ENCODE measurements around the gene THSD7A. TPM values are rescaled to one million over a fixed set of nuclear protein-coding genes. Genes with fewer than 3 reads are reported as not detected.
A peak's percentile ranks its signal among the peaks of the same experiment; 100 is the strongest.

THSD7A gene
- total RNA-seq, 1 experiment from 2014 or later, result 0.68 TPM

DNA sequence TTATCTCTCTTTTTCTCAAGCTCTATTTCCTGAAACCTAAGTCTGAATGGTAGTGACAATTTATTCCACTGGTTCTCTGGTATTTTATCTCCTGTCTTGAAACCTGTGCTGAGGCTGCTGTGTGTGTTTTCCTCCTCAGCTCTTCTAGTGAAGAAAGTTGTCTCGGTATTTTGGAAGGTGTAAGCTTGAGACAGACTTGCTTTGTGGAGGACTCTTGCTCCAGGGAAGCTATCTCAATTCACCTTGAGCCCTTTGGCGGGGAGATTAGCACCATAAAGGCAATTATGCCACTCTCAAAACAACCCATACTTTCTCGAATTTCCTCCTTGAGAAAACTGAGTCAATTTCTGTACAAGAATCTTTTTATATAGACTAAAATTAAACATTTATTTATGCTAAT lies 141.6 kb downstream of the THSD7A start:
- Mint-ChIP-seq H3K4me1 (peaks cover 12% of the 10 kb centered on the region), H3K9me3 (peaks cover 3% of the 10 kb centered on the region; the same call in 1 of the 2 replicates), H3K4me3 (no peak overlapping the region), H3K27ac (peak overlapping the region; percentile 75), H3K36me3 (no peaks in the 10 kb centered on the region), H3K27me3 (ENCODE audit: low read depth) (no peaks in the 10 kb centered on the region)
- POLR2A ChIA-PET, result no interaction called here
- CTCF ChIA-PET, result no interaction called here
- ATAC-seq (peak; percentile 85), DNase-seq (ENCODE audit: low spot score) (no peak)
- TF ChIP-seq FOXP1 (CRISPR knock-in tag; IDR thresholded peaks at IDR 0.05; ENCODE audit: borderline replicate concordance) (no peak), NR2C2 (CRISPR knock-in tag; IDR thresholded peaks at IDR 0.05) (no peak), SMAD4 (CRISPR knock-in tag; IDR thresholded peaks at IDR 0.05) (no peak), TP53 (CRISPR knock-in tag; IDR thresholded peaks at IDR 0.05) (no peak), ATF1 (CRISPR knock-in tag; IDR thresholded peaks at IDR 0.05) (no peak), CBFB (CRISPR knock-in tag; IDR thresholded peaks at IDR 0.05; ENCODE audit: low read depth) (no peak), GABPB1 (CRISPR knock-in tag; IDR thresholded peaks at IDR 0.05) (no peak), ZNF317 (CRISPR knock-in tag; IDR thresholded peaks at IDR 0.05; ENCODE audit: borderline replicate concordance, low read depth) (no peak), ZNF138 (CRISPR knock-in tag; conservative IDR thresholded peaks at IDR 0.05) (no peak), EMX1 (CRISPR knock-in tag; IDR thresholded peaks at IDR 0.05) (no peak), TEAD1 (CRISPR knock-in tag; IDR thresholded peaks at IDR 0.05) (no peak), NFYB (CRISPR knock-in tag; conservative IDR thresholded peaks at IDR 0.05; ENCODE audit: low read depth) (no peak)
- TF ChIP-seq, protein P1, sequence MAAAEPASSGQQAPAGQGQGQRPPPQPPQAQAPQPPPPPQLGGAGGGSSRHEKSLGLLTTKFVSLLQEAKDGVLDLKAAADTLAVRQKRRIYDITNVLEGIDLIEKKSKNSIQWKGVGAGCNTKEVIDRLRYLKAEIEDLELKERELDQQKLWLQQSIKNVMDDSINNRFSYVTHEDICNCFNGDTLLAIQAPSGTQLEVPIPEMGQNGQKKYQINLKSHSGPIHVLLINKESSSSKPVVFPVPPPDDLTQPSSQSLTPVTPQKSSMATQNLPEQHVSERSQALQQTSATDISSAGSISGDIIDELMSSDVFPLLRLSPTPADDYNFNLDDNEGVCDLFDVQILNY (CRISPR knock-in tag; IDR thresholded peaks at IDR 0.05), result no peak
- TF ChIP-seq, protein P2, sequence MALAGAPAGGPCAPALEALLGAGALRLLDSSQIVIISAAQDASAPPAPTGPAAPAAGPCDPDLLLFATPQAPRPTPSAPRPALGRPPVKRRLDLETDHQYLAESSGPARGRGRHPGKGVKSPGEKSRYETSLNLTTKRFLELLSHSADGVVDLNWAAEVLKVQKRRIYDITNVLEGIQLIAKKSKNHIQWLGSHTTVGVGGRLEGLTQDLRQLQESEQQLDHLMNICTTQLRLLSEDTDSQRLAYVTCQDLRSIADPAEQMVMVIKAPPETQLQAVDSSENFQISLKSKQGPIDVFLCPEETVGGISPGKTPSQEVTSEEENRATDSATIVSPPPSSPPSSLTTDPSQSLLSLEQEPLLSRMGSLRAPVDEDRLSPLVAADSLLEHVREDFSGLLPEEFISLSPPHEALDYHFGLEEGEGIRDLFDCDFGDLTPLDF (CRISPR knock-in tag; IDR thresholded peaks at IDR 0.05), result no peak
- TF ChIP-seq, protein P3, sequence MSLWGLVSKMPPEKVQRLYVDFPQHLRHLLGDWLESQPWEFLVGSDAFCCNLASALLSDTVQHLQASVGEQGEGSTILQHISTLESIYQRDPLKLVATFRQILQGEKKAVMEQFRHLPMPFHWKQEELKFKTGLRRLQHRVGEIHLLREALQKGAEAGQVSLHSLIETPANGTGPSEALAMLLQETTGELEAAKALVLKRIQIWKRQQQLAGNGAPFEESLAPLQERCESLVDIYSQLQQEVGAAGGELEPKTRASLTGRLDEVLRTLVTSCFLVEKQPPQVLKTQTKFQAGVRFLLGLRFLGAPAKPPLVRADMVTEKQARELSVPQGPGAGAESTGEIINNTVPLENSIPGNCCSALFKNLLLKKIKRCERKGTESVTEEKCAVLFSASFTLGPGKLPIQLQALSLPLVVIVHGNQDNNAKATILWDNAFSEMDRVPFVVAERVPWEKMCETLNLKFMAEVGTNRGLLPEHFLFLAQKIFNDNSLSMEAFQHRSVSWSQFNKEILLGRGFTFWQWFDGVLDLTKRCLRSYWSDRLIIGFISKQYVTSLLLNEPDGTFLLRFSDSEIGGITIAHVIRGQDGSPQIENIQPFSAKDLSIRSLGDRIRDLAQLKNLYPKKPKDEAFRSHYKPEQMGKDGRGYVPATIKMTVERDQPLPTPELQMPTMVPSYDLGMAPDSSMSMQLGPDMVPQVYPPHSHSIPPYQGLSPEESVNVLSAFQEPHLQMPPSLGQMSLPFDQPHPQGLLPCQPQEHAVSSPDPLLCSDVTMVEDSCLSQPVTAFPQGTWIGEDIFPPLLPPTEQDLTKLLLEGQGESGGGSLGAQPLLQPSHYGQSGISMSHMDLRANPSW (CRISPR knock-in tag; conservative IDR thresholded peaks at IDR 0.05; ENCODE audit: low read depth), result no peak
- TF ChIP-seq, protein P4, sequence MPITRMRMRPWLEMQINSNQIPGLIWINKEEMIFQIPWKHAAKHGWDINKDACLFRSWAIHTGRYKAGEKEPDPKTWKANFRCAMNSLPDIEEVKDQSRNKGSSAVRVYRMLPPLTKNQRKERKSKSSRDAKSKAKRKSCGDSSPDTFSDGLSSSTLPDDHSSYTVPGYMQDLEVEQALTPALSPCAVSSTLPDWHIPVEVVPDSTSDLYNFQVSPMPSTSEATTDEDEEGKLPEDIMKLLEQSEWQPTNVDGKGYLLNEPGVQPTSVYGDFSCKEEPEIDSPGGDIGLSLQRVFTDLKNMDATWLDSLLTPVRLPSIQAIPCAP (CRISPR knock-in tag; IDR thresholded peaks at IDR 0.05), result no peak

DNA sequence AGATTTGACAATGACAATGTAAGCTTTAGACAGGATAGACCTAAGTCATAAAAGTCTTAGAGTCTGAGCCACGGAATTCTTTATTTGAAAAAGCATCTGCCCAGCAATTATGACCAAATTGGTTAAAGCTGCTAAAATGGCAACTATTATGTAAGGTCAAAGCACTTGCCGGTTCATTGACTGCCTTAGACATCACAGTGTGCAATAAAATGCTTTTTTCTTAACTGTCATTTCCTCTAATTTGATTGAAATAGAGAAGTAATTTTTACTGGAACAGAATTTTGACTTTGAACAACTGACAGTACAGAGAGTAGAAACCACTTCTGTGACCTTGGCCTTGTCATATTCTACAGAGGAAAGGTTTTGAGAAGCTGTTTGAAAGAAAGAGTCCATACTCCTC lies 142.9 kb downstream of the THSD7A start:
- ChIA-PET POLR2A (no interaction called here), CTCF (no interaction called here)
- no peak for ATAC-seq
- no peak overlapping the region for H3K4me3 Mint-ChIP-seq
- peaks cover 4% of the 10 kb centered on the region for H3K36me3 Mint-ChIP-seq
- H3K4me1 Mint-ChIP-seq, result peaks cover 12% of the 10 kb centered on the region
- DNase-seq (ENCODE audit: low spot score), result no peak
- H3K9me3 Mint-ChIP-seq, result peaks cover 16% of the 10 kb centered on the region
- no peaks in the 10 kb centered on the region for H3K27me3 Mint-ChIP-seq (ENCODE audit: low read depth)
- TF ChIP-seq, protein P4 (CRISPR knock-in tag; IDR thresholded peaks at IDR 0.05), result no peak
- TF ChIP-seq ZNF423 (CRISPR knock-in tag; IDR thresholded peaks at IDR 0.05) (no peak), SMAD3 (CRISPR knock-in tag; IDR thresholded peaks at IDR 0.05; ENCODE audit: borderline replicate concordance) (no peak), NR2C2 (CRISPR knock-in tag; IDR thresholded peaks at IDR 0.05) (no peak), ZNF232 (CRISPR knock-in tag; IDR thresholded peaks at IDR 0.05) (no peak), ZNF263 (CRISPR knock-in tag; IDR thresholded peaks at IDR 0.05; ENCODE audit: low read depth) (no peak), RORB (CRISPR knock-in tag; IDR thresholded peaks at IDR 0.05) (no peak), ZNF671 (CRISPR knock-in tag; IDR thresholded peaks at IDR 0.05) (no peak)
- TF ChIP-seq, protein P5, sequence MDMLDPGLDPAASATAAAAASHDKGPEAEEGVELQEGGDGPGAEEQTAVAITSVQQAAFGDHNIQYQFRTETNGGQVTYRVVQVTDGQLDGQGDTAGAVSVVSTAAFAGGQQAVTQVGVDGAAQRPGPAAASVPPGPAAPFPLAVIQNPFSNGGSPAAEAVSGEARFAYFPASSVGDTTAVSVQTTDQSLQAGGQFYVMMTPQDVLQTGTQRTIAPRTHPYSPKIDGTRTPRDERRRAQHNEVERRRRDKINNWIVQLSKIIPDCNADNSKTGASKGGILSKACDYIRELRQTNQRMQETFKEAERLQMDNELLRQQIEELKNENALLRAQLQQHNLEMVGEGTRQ (CRISPR knock-in tag; IDR thresholded peaks at IDR 0.05), result no peak
- TF ChIP-seq, protein P6, sequence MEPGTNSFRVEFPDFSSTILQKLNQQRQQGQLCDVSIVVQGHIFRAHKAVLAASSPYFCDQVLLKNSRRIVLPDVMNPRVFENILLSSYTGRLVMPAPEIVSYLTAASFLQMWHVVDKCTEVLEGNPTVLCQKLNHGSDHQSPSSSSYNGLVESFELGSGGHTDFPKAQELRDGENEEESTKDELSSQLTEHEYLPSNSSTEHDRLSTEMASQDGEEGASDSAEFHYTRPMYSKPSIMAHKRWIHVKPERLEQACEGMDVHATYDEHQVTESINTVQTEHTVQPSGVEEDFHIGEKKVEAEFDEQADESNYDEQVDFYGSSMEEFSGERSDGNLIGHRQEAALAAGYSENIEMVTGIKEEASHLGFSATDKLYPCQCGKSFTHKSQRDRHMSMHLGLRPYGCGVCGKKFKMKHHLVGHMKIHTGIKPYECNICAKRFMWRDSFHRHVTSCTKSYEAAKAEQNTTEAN (CRISPR knock-in tag; IDR thresholded peaks at IDR 0.05), result no peak
- TF ChIP-seq, protein P7, sequence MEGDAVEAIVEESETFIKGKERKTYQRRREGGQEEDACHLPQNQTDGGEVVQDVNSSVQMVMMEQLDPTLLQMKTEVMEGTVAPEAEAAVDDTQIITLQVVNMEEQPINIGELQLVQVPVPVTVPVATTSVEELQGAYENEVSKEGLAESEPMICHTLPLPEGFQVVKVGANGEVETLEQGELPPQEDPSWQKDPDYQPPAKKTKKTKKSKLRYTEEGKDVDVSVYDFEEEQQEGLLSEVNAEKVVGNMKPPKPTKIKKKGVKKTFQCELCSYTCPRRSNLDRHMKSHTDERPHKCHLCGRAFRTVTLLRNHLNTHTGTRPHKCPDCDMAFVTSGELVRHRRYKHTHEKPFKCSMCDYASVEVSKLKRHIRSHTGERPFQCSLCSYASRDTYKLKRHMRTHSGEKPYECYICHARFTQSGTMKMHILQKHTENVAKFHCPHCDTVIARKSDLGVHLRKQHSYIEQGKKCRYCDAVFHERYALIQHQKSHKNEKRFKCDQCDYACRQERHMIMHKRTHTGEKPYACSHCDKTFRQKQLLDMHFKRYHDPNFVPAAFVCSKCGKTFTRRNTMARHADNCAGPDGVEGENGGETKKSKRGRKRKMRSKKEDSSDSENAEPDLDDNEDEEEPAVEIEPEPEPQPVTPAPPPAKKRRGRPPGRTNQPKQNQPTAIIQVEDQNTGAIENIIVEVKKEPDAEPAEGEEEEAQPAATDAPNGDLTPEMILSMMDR (IDR thresholded peaks at IDR 0.05), result no peak
- no peak overlapping the region for H3K27ac Mint-ChIP-seq
